Mucosa of rectum (tissue), 2 donors: ENCODE data around the gene MGAT3.
A peak's percentile ranks its signal among the peaks of the same experiment; 100 is the strongest.

Experiments
- H3K27ac ChIP-seq, 2 donors: one replicate each; pipeline ENCODE4 v1.7.0; 2013; ENCODE audit warnings: inconsistent platforms in 2 of 2, low read depth in 2 of 2, low read length in 2 of 2
- H3K27me3 ChIP-seq, 2 donors: one replicate each; pipeline ENCODE4 v1.7.0; 2013; ENCODE audit warnings: low read length in 2 of 2; ENCODE audit not compliant: control insufficient read depth in 2 of 2, insufficient read depth in 2 of 2
- H3K36me3 ChIP-seq, 2 donors: one replicate each; pipeline ENCODE4 v1.7.0; 2013; ENCODE audit warnings: low read length in 2 of 2; ENCODE audit not compliant: control insufficient read depth in 2 of 2, insufficient read depth in 2 of 2
- H3K4me1 ChIP-seq, 2 donors: one replicate each; pipeline ENCODE4 v1.7.0; 2013; ENCODE audit warnings: low read length in 2 of 2, mild to moderate bottlenecking in 1 of 2; ENCODE audit not compliant: control insufficient read depth in 2 of 2, insufficient read depth in 2 of 2
- H3K4me3 ChIP-seq, 2 donors: one replicate each; pipeline ENCODE4 v1.7.0; 2013; ENCODE audit warnings: low read length in 2 of 2
- H3K9ac ChIP-seq, 2 donors: one replicate each; pipeline ENCODE4 v1.7.0; 2013; ENCODE audit warnings: low read length in 2 of 2, low read depth in 1 of 2, mild to moderate bottlenecking in 1 of 2
- H3K9me3 ChIP-seq, 2 donors: one replicate each; pipeline ENCODE4 v1.7.0; 2013; ENCODE audit warnings: low read length in 2 of 2; ENCODE audit not compliant: control insufficient read depth in 2 of 2
- donor health status: healthy.
- donor health status: Normal muscosa, but diverticular disease.

Gene MGAT3

DNA sequence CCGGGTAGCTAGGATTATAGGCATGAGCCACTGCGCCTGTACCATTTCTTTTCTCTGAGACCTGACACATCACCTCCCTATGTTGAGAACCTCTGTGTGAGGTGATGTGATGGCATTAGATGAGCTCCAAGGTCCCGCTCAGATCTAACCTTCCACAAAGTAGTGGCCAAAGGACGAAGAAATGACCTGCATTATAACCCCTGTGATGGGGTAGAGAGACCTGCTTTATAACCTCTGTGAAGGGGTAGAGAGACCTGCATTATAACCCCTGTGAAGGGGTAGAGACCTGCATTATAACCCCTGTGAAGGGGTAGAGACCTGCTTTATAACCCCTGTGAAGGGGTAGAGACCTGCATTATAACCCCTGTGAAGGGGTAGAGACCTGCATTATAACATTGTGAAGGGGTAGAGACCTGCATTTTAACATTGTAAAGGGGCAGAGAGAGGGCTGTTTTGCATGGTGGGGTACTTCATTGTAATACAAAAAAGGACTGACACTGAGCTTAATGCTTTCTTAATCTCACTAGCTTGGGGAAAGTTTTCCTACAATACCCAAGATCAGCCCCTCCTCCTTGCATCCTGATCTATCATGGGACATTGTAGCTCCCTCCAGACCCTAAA, 53.8 kb downstream of the MGAT3 start:
- Histone ChIP-seq H3K4me1 (no peaks in the 10 kb centered on the region), H3K9ac (no peak overlapping the region), H3K36me3 (peaks cover 73 to 88% of the 10 kb centered on the region in 2 donors), H3K9me3 (no peaks in the 10 kb centered on the region), H3K27ac (no peak overlapping the region), H3K27me3 (no peaks in the 10 kb centered on the region), H3K4me3 (no peak overlapping the region)

DNA sequence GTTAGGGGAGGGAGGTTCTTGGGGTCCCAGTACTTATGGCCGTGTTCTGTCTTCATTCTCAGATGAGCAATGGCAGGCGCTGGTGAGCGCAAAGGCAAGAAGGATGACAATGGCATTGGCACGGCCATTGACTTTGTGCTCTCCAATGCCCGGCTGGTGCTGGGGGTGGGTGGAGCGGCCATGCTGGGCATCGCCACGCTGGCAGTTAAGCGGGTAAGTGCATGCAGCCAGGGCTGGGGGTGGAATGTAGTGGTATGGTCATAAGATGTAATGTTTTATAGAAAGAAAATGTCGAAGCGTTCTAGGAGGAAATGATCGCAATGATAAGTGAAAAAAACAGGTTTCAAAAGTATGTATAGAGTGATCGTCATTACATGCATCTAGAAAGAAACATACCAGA, 54.4 kb downstream of the MGAT3 start:
- Histone ChIP-seq H3K36me3 (peaks cover 72 to 87% of the 10 kb centered on the region in 2 donors), H3K9ac (no peak overlapping the region), H3K27me3 (no peaks in the 10 kb centered on the region), H3K4me1 (no peaks in the 10 kb centered on the region), H3K9me3 (no peaks in the 10 kb centered on the region), H3K27ac (no peak overlapping the region), H3K4me3 (no peak overlapping the region)

DNA sequence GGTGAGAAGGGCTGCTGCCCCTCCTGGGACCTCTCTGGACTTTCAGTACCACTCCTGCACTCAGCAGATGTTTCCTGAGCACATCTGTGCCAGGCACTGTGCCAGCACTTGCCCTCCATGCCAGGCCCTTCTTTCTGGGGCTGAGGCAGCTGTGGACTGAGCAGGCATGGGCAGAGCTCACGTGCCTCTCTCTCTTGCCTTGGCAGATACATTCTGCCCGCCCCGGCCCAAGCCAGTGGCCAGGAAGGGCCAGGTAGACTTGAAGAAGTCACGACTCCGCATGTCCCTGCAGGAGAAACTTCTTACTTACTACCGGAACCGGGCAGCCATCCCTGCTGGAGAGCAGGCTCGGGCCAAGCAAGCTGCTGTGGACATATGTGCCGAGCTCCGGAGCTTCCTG, 55.2 kb downstream of the MGAT3 start:
- peaks cover 64 to 80% of the 10 kb centered on the region in 2 donors for H3K36me3 ChIP-seq
- H3K4me3 ChIP-seq, result no peak overlapping the region
- H3K27me3 ChIP-seq, result no peaks in the 10 kb centered on the region
- no peak overlapping the region for H3K27ac ChIP-seq
- no peaks in the 10 kb centered on the region for H3K9me3 ChIP-seq
- no peak overlapping the region for H3K9ac ChIP-seq
- no peaks in the 10 kb centered on the region for H3K4me1 ChIP-seq

GRCh38 chr22:39513791-39514190, 57.0 kb downstream of the MGAT3 start:
- H3K27me3 ChIP-seq, result no peaks in the 10 kb centered on the region
- H3K27ac ChIP-seq, result no peak overlapping the region
- H3K4me3 ChIP-seq, result no peak overlapping the region
- no peaks in the 10 kb centered on the region for H3K9me3 ChIP-seq
- H3K36me3 ChIP-seq, result peaks cover 59 to 67% of the 10 kb centered on the region in 2 donors
- peaks cover 2 to 6% of the 10 kb centered on the region in 2 donors for H3K4me1 ChIP-seq
- H3K9ac ChIP-seq, result no peak overlapping the region

DNA sequence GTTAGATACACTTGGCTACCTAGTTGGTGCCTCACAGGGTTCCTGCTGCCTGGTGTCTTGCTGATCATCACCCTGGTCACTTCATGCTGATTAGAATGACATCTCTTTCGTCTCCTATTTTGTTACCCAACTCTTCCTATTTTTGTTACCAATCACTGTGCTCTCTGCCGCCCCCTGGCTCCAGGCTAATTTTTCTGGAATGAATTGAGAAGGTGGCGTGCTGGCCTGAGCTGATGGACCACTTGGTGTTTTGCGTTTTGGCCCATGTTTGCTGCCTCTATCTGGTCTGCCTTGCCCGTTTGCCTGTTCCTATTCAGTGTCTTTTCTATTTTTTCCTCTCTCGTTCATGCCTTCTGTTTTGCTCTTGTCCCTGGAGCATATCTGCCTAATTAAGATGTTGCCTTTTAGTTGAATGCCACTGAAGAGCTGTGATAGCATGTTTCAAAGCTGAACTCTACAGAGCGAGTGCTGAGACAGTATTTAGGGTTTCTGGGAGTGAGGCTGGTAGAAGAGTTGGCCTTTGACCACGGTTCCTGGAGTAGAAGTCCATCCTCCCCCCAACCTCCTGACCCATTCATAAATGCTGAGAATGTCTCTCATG, 57.7 kb downstream of the MGAT3 start:
- Histone ChIP-seq H3K9me3 (no peaks in the 10 kb centered on the region), H3K36me3 (peaks cover 57 to 61% of the 10 kb centered on the region in 2 donors), H3K9ac (no peak overlapping the region), H3K27me3 (no peaks in the 10 kb centered on the region), H3K4me1 (peaks cover 8 to 11% of the 10 kb centered on the region in 2 donors), H3K4me3 (no peak overlapping the region), H3K27ac (no peak overlapping the region)

DNA sequence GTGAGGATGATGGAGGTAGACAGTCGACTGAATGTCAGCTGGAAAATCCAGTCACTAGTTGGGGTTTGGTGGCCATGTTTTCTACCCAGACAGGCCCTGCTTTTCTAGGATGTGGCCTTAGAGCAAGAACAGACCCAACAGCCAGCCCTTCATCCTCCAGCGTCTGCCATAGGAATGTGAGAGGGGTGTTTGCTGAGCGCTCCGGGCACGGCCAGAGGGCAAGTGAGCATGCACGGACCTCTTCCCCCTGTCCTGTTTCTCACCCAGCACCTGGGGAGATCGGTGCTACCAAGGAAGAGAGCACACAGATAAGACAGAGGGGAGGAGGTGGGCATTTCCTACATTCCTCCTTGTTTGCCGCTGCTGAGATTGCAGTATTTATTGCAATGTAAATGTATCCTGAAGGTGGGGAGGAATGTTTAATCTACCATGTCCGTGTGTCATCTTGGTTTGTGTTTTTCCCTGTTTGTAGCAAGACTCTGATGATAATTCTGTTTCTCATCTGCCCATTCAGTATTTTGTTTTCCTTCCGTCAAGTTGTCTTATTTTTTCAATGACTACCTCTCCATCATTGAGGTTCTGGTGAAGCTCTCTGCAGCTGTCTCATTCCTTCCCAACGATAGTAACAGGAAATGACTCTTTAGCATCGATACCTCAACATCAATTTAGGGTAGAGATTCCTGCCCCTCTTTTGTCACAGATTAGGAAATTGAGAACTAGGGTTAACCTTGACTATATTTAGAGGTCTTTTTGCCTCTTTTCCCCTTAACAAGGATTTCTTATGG, 58.6 kb downstream of the MGAT3 start:
- no peak overlapping the region for H3K4me3 ChIP-seq
- H3K27me3 ChIP-seq, result no peaks in the 10 kb centered on the region
- peaks cover 52 to 53% of the 10 kb centered on the region in 2 donors for H3K36me3 ChIP-seq
- H3K27ac ChIP-seq, result no peak overlapping the region
- H3K9me3 ChIP-seq, result no peaks in the 10 kb centered on the region
- H3K9ac ChIP-seq, result no peak overlapping the region
- H3K4me1 ChIP-seq, result peaks cover 8 to 11% of the 10 kb centered on the region in 2 donors

- Histone ChIP-seq H3K9me3 (no peaks in the 10 kb centered on the region), H3K4me1 (peaks cover 19 to 21% of the 10 kb centered on the region in 2 donors), H3K4me3 (no peak overlapping the region), H3K27me3 (no peaks in the 10 kb centered on the region), H3K36me3 (peaks cover 47% of the 10 kb centered on the region in 2 donors), H3K9ac (no peak overlapping the region), H3K27ac (no peak overlapping the region)
Measured at GRCh38 chr22:39517470-39517869, 60.7 kb downstream of the MGAT3 start.

DNA sequence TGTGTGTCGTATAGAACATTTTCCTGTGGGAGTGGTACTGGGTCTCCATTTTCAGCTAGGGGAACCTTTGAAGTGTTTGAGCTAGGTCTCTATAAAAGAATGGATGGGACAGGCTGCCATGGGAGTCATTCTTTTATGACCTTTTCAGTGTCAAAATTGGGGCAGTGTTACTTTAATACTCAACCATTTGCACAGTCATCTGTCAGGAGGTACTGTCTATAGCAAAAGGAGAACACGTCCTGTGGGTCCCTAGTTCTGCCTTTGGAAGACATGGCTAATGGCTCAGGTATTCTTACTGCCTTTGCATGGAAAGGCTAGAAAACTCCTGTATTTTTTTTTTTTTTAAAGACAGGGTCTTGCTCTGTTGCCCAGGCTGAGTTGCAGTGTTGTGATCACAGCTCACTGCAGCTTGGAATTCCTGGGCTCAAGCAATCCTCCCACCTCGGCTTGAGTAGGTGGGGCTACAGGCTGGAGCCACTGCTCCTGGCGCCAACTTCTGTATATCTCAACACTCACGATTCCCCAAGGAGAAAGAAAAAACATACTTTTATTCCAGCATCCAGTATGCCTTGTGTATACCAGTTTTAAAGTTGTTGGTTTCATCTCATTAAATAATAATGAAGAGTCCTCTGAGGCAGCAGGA, 61.5 kb downstream of the MGAT3 start:
- Histone ChIP-seq H3K36me3 (peaks cover 48 to 49% of the 10 kb centered on the region in 2 donors), H3K27ac (peak overlapping the region in 1 of 2 donors; percentile 99), H3K4me1 (peaks cover 27 to 29% of the 10 kb centered on the region in 2 donors), H3K9ac (no peak overlapping the region), H3K9me3 (no peaks in the 10 kb centered on the region), H3K4me3 (no peak overlapping the region), H3K27me3 (no peaks in the 10 kb centered on the region)

DNA sequence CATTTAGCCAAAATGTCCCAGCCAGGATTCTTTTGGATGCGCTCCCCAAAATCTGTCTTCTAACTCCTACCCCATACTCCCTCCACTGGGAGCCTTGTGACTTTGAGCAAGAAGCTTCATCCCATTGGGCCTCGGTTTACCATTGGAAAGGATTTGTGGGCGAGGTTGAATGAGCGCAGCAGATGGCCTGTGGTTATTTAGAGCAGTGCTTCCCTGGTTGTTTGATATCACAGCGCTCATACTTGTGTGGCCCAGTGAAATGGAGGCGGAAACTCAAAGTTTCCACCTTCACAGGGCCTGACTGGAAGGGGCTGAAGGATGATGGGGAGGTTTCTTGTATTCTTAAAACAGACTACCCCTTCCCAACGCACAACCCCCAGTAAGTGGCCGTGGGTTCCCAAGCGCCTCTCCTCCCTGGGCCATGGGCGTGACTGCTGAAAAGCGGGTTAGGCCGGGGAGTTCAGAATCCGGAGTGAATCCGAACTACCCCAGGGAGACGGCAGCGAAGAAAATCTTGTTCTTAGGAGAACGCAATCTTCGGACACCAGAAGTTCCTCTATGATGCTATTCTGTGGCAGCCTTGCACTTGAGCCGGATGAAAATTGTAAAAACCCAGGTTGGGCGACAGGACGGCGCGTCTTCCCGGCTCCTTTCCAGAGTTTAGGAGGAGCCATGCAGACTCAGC, 62.3 kb downstream of the MGAT3 start:
- Histone ChIP-seq H3K27me3 (no peaks in the 10 kb centered on the region), H3K36me3 (peaks cover 43 to 44% of the 10 kb centered on the region in 2 donors), H3K4me1 (peaks cover 32 to 34% of the 10 kb centered on the region in 2 donors), H3K4me3 (peak overlapping the region; percentile 95 to 98), H3K9me3 (no peaks in the 10 kb centered on the region), H3K27ac (peak overlapping the region; percentile 99 to 100), H3K9ac (peak overlapping the region; percentile 98 to 99)
